ENCODE data around the gene PPP2R5C. TPM values are rescaled to one million over a fixed set of nuclear protein-coding genes. Genes with fewer than 3 reads are reported as not detected.

Gene PPP2R5C
- total RNA-seq, 4 donors from 2014 or later = 143 to 171 (median 169) TPM

DNA sequence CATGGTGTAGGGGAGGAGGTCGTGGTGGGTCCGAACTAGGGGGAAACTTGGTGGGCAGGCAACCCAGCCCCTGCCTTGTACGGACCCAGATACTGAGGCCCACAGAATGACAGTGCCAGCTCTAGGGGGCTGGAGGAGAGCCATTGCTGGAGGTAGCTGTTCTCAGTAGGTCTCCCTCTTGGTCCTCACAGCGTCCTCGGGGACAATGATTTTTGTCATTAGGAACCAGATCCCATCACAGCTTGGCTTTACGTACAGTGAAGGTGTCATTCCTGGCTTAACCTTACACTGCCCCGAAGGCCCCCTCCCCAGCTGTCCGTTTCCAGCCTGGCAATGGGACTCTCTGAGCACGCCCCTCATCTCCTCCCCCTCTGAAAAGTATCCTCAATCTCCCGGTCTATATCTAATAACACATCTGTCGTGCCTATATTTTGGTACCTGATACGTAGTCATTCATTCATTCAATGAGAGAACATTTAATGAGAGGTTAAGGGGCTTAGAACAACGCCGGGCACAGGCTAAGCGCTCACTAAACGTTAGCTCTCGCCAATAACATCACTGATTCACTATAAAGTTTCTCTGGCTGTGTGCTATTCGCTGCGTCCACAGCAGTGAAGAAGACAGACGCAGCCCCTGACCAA lies 202.3 kb downstream of the PPP2R5C start:
- peak in 1 of 2 donors; percentile 27 for DNase-seq
- Histone ChIP-seq H3K9me3 (no peaks in the 10 kb centered on the region), H3K4me3 (no peak overlapping the region), H3K27me3 (no peaks in the 10 kb centered on the region), H3K36me3 (no peaks in the 10 kb centered on the region), H3K4me1 (peaks cover 0 to 7% of the 10 kb centered on the region in 2 donors), H3K27ac (peak overlapping the region; percentile 66 to 79)
- TF ChIP-seq POLR2A (IDR thresholded peaks at IDR 0.05) = no peak
- TF ChIP-seq, protein P1, sequence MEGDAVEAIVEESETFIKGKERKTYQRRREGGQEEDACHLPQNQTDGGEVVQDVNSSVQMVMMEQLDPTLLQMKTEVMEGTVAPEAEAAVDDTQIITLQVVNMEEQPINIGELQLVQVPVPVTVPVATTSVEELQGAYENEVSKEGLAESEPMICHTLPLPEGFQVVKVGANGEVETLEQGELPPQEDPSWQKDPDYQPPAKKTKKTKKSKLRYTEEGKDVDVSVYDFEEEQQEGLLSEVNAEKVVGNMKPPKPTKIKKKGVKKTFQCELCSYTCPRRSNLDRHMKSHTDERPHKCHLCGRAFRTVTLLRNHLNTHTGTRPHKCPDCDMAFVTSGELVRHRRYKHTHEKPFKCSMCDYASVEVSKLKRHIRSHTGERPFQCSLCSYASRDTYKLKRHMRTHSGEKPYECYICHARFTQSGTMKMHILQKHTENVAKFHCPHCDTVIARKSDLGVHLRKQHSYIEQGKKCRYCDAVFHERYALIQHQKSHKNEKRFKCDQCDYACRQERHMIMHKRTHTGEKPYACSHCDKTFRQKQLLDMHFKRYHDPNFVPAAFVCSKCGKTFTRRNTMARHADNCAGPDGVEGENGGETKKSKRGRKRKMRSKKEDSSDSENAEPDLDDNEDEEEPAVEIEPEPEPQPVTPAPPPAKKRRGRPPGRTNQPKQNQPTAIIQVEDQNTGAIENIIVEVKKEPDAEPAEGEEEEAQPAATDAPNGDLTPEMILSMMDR (IDR thresholded peaks at IDR 0.05) = no peak
- intact Hi-C loops (cut with DNase I; ENCODE audit: low total_unique reads) = loop anchor here (5.0 kb wide), 1 partner anchor 124 kb away; the partner anchor contains the start of gene HSP90AA1

DNA sequence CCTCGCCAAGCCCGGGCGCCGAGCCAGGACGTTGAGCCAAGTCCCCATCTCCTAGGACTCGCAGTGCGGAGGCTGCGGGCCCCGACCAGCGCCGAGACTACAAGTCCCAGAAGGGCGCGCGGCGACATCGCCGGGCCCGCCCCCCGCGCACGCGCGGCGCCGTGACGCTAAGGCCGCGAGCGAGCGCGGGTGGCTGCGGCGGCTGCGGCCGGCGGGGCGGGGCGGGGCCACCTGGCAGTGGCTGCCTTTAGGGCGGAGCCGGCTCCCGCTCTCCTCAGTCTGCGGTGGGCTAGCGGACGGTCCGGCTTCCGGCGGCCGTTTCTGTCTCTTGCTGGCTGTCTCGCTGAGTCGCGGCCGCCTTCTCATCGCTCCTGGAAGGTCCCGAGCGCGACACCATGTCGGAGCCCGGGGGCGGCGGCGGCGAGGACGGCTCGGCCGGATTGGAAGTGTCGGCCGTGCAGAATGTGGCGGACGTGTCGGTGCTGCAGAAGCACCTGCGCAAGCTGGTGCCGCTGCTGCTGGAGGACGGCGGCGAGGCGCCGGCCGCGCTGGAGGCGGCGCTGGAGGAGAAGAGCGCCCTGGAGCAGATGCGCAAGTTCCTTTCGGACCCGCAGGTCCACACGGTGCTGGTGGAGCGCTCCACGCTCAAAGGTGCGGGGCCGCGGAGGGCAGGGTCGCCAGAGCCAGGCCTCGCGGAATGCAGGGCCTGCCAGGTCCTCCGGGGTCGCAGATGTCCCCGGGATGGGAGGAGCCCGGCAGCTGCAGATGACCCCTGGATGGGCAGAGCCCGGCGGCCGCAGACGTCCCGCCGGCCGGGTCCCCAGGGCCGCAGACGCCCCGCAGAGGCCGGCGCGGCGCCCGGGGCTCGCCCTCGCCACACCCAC lies 203.0 kb downstream of the PPP2R5C start, which contains the start of gene DYNC1H1:
Gene DYNC1H1 (plus strand): TSS at position 277 of the 884 bp plus-strand sequence. CDS start 119 bp downstream, at position 396.
- intact Hi-C loops (cut with DNase I; ENCODE audit: low total_unique reads) = loop anchor here (5.0 kb wide), 1 partner anchor 123 kb away; the partner anchor contains the start of gene HSP90AA1
- peak; percentile 99 to 100 for TF ChIP-seq POLR2A (IDR thresholded peaks at IDR 0.05)
- TF ChIP-seq, protein P1 (IDR thresholded peaks at IDR 0.05) = no peak
- Histone ChIP-seq H3K4me1 (peaks cover 0 to 7% of the 10 kb centered on the region in 2 donors), H3K27ac (peak within 1 kb of the TSS; percentile 90), H3K4me3 (peak within 1 kb of the TSS; percentile 74 to 78), H3K9me3 (no peaks in the 10 kb centered on the region), H3K36me3 (no peaks in the 10 kb centered on the region), H3K27me3 (no peaks in the 10 kb centered on the region)
- DNase-seq = peak; percentile 96 to 97

DNA sequence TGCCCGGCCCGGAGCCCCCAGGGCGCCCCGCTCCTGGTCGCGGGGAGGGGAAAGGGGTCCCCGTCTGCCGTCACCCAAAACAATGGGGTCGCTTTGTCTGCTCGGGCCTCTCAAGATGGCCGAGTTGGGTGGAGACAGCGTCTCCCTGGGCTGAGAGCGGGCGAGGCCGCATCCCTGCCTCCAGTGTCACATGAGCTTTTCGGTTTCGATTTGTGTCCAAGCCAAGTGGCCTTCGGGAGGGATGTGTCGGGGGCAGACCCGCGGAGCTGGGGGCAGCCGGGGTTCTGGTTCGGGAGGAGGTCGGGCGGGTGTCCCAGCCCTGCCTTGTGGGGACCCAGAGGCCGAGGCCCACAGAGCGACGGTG lies 203.7 kb downstream of the PPP2R5C start:
- DNase-seq = peak; percentile 55
- intact Hi-C loops (cut with DNase I; ENCODE audit: low total_unique reads) = no loop called here
- Histone ChIP-seq H3K9me3 (no peaks in the 10 kb centered on the region), H3K27me3 (no peaks in the 10 kb centered on the region), H3K4me3 (peak overlapping the region; percentile 74 to 78), H3K27ac (peak overlapping the region; percentile 90), H3K4me1 (peaks cover 0 to 7% of the 10 kb centered on the region in 2 donors), H3K36me3 (no peaks in the 10 kb centered on the region)
- TF ChIP-seq POLR2A (IDR thresholded peaks at IDR 0.05) = no peak
- TF ChIP-seq, protein P1 (IDR thresholded peaks at IDR 0.05) = no peak

DNA sequence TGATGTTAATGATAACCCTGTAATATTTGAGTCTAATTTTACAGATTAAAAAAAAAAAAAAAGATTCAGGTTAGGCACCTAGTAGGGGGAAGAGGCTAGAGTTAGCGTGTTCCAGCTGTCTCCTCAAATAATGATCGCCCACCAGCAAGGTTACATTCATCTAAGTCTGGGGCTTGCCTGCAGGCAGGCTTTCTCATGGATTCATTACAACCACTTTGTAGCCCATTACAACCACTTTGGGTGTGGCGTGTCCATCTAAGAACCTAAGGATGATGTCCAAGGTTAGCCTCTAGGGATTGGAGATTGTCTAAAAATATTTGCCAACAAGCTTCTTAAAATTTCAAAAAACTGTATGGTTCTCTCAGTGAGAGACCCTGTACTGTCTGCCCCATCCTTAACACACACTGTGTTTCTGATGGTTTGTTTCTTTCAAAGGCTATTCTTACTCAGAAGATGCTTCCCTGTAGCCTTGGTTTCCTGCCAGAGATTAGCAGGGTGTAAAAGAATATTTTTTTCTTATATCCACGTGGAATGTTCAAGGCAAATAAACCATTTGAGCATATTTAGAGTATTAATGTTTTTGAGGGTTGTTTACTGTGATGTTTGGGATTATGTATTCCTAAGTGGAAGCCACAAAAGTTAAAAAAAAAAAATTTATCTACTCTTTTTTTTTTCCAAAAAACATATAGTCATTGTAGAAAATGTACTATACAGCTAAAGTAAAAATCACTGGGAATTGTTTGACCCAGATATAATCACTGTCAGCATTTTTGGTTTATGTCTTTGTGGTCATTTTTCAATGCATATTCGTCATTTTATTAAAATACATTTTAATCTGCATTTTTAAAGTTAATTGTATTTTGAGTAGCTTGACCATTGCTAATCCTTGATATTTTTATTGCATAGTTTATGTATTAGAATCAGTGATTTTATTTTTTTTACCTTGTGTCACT lies 204.5 kb downstream of the PPP2R5C start:
- Histone ChIP-seq H3K27me3 (no peaks in the 10 kb centered on the region), H3K4me3 (peak overlapping the region; percentile 74 to 78), H3K4me1 (peaks cover 0 to 7% of the 10 kb centered on the region in 2 donors), H3K9me3 (no peaks in the 10 kb centered on the region), H3K36me3 (no peaks in the 10 kb centered on the region), H3K27ac (peak overlapping the region; percentile 90)
- intact Hi-C loops (cut with DNase I; ENCODE audit: low total_unique reads) = no loop called here
- no peak for TF ChIP-seq POLR2A (IDR thresholded peaks at IDR 0.05)
- TF ChIP-seq, protein P1 (IDR thresholded peaks at IDR 0.05) = no peak
- DNase-seq = no peak

Data from uterus (tissue), 4 donors.